OCI-LY7 (cell line): ENCODE data around the gene PUS7L. TPM values are rescaled to one million over a fixed set of nuclear protein-coding genes. Genes with fewer than 3 reads are reported as not detected.

ENCODE experiments used
- BruUV-seq: library from RNA; stranded (reverse); fragments of 400-500 nt; replicated peaks from 2 replicates; lab custom pipeline; 2021; lab: Mats Ljungman, UMichigan
- CTCF ChIA-PET: fragments of 300-600 bp; sonication (Branson Sonifier 250); formaldehyde crosslinking; loops from one replicate; lab custom pipeline; 2022; ENCODE audit warnings: antibody characterized with exemption; ENCODE audit not compliant: unreplicated experiment; lab: Charles Lee
- POLR2A ChIA-PET: fragments of 300-600 bp; sonication (Branson Sonifier 250); formaldehyde crosslinking; loops from one replicate; lab custom pipeline; 2022; ENCODE audit warnings: antibody characterized with exemption; lab: Charles Lee
- DNase-seq: peaks from one replicate; pipeline ENCODE4 v3.0.0-alpha.2; 2015; ENCODE audit warnings: low spot score
- H2AFZ ChIP-seq: fragments of 200-600 bp; sonication (generic), shearing (Covaris generic); 2 replicates; pipeline ENCODE4 v1.6.1; 2014; ENCODE audit warnings: mild to moderate bottlenecking, antibody characterized with exemption, low read length, moderate library complexity
- H3K27ac ChIP-seq: fragments of 200-600 bp; sonication (generic); 2 replicates; pipeline ENCODE4 v1.5.1; 2014; ENCODE audit warnings: mixed run types, low read depth, mild to moderate bottlenecking, moderate library complexity, low read length, inconsistent platforms; ENCODE audit not compliant: poor library complexity, severe bottlenecking
- H3K36me3 ChIP-seq: fragments of 200-600 bp; sonication (generic); 2 replicates; pipeline ENCODE4 v1.6.1; 2014; ENCODE audit warnings: mild to moderate bottlenecking, antibody characterized with exemption, low read length, moderate library complexity, mixed read lengths; ENCODE audit not compliant: insufficient read depth
- H3K4me1 ChIP-seq: fragments of 200-600 bp; sonication (generic); 2 replicates; pipeline ENCODE4 v1.5.1; 2014; ENCODE audit warnings: mild to moderate bottlenecking, low read length; ENCODE audit not compliant: insufficient read depth, poor library complexity, severe bottlenecking
- H3K4me2 ChIP-seq: fragments of 200-600 bp; sonication (generic); 2 replicates; pipeline ENCODE4 v1.6.1; 2014; ENCODE audit warnings: mild to moderate bottlenecking, low read length
- H3K4me3 ChIP-seq: fragments of 200-600 bp; sonication (generic); 2 replicates; pipeline ENCODE4 v1.5.1; 2014; ENCODE audit warnings: mild to moderate bottlenecking, low read depth, low read length; ENCODE audit not compliant: poor library complexity, severe bottlenecking
- H3K79me2 ChIP-seq: fragments of 200-600 bp; sonication (generic); 2 replicates; pipeline ENCODE4 v1.6.1; 2016; ENCODE audit warnings: low read depth, mild to moderate bottlenecking, low read length, moderate library complexity, mixed read lengths; ENCODE audit not compliant: insufficient read depth
- H3K9me2 ChIP-seq: fragments of 200-600 bp; sonication (generic); 2 replicates; pipeline ENCODE4 v1.6.1; 2016; ENCODE audit warnings: mild to moderate bottlenecking, low read length, mixed read lengths; ENCODE audit not compliant: insufficient read depth
- H3K9me3 ChIP-seq: fragments of 200-600 bp; sonication (generic); 2 replicates; pipeline ENCODE4 v1.6.1; 2014; ENCODE audit warnings: mild to moderate bottlenecking, mixed run types, low read length, mixed read lengths
- H4K20me1 ChIP-seq: fragments of 200-600 bp; sonication (generic); 2 replicates; pipeline ENCODE4 v1.6.1; 2014; ENCODE audit warnings: mild to moderate bottlenecking, antibody characterized with exemption, low read length, moderate library complexity, mixed read lengths; ENCODE audit not compliant: insufficient read depth
- EZH2phosphoT487 ChIP-seq: fragments of 200-600 bp; sonication (generic); IDR thresholded peaks from 2 replicates; pipeline ENCODE4 v1.6.1; 2018; ENCODE audit warnings: low read depth, borderline replicate concordance, mild to moderate bottlenecking, mixed run types, antibody characterized with exemption, low read length, moderate library complexity, mixed read lengths
- intact Hi-C: fragments of 100-400 bp; cut with micrococcal nuclease; formaldehyde crosslinking; loops from one replicate; pipeline ENCODE4 v1.10.0; 2022; ENCODE audit not compliant: unreplicated experiment
- total RNA-seq, 2 experiments: library from RNA; depleted of rRNA in 1 of 2; stranded (reverse); fragments of >200 nt in 1 of 2; shearing (Covaris generic) in 1 of 2; gene quantifications; 2 replicates each; pipeline ENCODE4 v1.2.3, GENCODE V29; 2014 to 2022
- TF ChIP-seq, protein P1 (sequence below): fragments of 200-600 bp; sonication (generic); conservative IDR thresholded peaks from 2 replicates; pipeline ENCODE4 v1.5.1; 2014; ENCODE audit warnings: mild to moderate bottlenecking, antibody characterized with exemption, low read length, moderate library complexity, mixed read lengths

PUS7L gene
- total RNA-seq, 2 experiments from 2014 or later, result 20.5 to 23.3 TPM

DNA sequence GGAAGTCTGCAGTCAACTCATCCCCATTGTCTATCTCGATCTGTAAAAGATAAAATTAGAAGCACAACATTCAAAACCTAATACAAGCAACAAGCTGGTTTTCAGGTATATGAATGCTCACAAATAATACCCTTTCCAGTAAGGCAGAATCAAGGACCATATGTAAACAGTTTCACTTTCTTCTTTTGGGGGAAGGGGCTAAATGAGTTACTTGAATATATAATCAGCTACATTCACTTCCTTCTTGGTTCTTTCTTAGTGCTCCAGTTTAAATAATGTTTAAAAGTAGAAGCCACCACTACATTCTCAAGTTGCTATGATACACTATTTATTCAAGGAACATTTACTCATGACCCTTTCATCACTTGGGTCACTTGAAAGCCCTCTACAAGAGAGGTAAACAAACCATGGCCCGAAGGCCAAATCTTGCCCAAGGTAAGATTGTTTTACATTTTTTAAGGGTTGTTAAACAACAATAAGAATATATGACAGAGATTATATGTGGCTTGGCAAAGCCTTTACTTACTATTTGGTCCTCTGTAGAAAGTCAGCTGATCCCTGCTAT is 37.2 kb upstream of the PUS7L start:
- Histone ChIP-seq H3K79me2 (peaks cover 2% of the 10 kb centered on the region; the same call in 1 of the 2 replicates), H3K27ac (no peak overlapping the region), H3K4me1 (no peaks in the 10 kb centered on the region), H3K4me3 (no peak overlapping the region), H4K20me1 (no peaks in the 10 kb centered on the region), H3K36me3 (peaks cover 77% of the 10 kb centered on the region), H3K4me2 (no peak overlapping the region), H2AFZ (no peak overlapping the region), H3K9me2 (no peaks in the 10 kb centered on the region), H3K9me3 (no peaks in the 10 kb centered on the region)
- intact Hi-C loops, result no loop called here
- POLR2A ChIA-PET, result interaction anchor here (0.6 to 4.6 kb wide), 6 partner anchors 9 to 734 kb away, joined by 3 to 27 read pairs (median 5); partner anchors contain the start of gene TWF1
- TF ChIP-seq, protein P1, sequence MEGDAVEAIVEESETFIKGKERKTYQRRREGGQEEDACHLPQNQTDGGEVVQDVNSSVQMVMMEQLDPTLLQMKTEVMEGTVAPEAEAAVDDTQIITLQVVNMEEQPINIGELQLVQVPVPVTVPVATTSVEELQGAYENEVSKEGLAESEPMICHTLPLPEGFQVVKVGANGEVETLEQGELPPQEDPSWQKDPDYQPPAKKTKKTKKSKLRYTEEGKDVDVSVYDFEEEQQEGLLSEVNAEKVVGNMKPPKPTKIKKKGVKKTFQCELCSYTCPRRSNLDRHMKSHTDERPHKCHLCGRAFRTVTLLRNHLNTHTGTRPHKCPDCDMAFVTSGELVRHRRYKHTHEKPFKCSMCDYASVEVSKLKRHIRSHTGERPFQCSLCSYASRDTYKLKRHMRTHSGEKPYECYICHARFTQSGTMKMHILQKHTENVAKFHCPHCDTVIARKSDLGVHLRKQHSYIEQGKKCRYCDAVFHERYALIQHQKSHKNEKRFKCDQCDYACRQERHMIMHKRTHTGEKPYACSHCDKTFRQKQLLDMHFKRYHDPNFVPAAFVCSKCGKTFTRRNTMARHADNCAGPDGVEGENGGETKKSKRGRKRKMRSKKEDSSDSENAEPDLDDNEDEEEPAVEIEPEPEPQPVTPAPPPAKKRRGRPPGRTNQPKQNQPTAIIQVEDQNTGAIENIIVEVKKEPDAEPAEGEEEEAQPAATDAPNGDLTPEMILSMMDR, result no peak
- no peak for TF ChIP-seq EZH2phosphoT487
- CTCF ChIA-PET, result no interaction called here
- no peak for DNase-seq
- BruUV-seq, result no TSS peak

DNA sequence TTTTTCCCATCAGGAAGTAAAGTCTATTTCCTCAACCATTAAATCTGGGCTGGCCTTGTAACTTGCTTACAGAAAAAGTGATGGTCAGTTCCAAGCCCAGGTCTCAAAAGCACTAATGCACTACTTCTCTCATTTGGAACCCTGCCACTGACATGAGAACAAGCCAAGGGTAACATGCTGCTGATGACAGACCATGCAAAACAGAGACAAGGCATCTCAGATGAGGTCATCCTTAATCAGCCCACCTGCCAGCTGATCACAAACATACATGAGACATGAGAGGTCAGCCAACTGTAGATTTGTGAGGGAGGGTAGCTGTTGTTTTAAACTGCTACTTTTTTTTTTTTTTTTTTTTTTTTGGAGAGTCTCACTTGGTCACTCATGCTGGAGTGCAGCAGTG is 31.4 kb upstream of the PUS7L start:
- H3K9me2 ChIP-seq, result no peaks in the 10 kb centered on the region
- H3K36me3 ChIP-seq, result peaks cover 49% of the 10 kb centered on the region
- H3K4me1 ChIP-seq, result no peaks in the 10 kb centered on the region
- ChIA-PET POLR2A (interaction anchor here (0.6 to 1.4 kb wide), 5 partner anchors 9 to 27 kb away, joined by 3 read pairs; partner anchors contain the start of gene TWF1), CTCF (no interaction called here)
- intact Hi-C loops, result no loop called here
- H3K4me3 ChIP-seq, result no peak overlapping the region
- H4K20me1 ChIP-seq, result no peaks in the 10 kb centered on the region
- no peaks in the 10 kb centered on the region for H3K79me2 ChIP-seq
- no peak for TF ChIP-seq EZH2phosphoT487
- TF ChIP-seq, protein P1, result no peak
- no peak overlapping the region for H2AFZ ChIP-seq
- DNase-seq, result no peak
- no peaks in the 10 kb centered on the region for H3K9me3 ChIP-seq
- BruUV-seq, result no TSS peak
- H3K4me2 ChIP-seq, result no peak overlapping the region
- no peak overlapping the region for H3K27ac ChIP-seq
